Frontal cortex (tissue), 4 donors: ENCODE measurements around the gene PKNOX1. TPM values are rescaled to one million over a fixed set of nuclear protein-coding genes. Genes with fewer than 3 reads are reported as not detected.
"Not testable (repeated sequence)": the region's sequence is repeated elsewhere in the genome, so short reads cannot be mapped to it uniquely, and the experiment has no call there.

ENCODE experiments used
- DNase-seq, 2 donors: peaks; one replicate each; pipeline ENCODE4 v3.0.0; 2012; ENCODE audit warnings: low spot score in 2 of 2
- FAIRE-seq: peaks from 2 replicates; lab custom pipeline; 2012; peaks lifted over from hg19 to GRCh38; lab: Jason Lieb, UNC
- total RNA-seq: library from RNA; depleted of rRNA; stranded (reverse); fragments of >200 nt; gene quantifications from one replicate; pipeline ENCODE4 v1.2.3, GENCODE V29; 2014
- donor health status: control.
- donor health status: control.
- donor health status: control.

PKNOX1 gene
- total RNA-seq, 1 donor from 2014 or later, result 23.2 TPM

DNA sequence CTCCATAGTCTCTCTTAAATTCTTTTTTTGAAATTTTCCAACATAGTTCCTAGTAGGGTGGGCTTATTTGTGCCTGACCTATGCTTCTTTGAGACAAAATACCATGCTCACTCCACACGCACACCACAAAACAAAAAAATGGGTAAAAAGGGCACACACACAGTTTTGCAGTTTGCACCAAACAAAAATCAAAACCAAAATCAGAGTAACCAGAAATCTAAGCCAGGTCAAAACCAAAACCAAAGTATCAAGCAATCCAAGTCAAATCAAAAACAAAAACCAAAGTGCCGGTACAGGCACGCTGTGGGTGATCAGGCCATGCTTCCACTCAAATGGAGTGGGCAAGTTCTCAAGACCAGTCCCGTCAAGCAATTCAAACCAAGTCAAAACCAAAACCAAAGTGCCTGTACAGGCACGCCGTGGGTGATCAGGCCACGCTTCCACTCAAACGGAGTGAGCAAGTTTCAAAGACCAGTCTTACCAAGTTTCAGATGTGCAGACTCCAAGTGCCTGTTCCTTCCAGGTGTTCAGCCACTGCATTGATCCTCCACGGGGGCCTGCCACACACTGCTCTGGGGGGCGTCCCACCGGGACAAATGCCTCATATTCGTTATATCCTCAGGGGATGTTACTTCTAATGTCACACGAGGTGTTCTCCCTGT lies 25.1 kb upstream of the PKNOX1 start:
- DNase-seq, FAIRE-seq: not testable (repeated sequence)

GRCh38 chr21:42951193-42951592 lies 23.2 kb upstream of the PKNOX1 start:
- DNase-seq, FAIRE-seq: not testable (repeated sequence)

- FAIRE-seq (no peak), DNase-seq (no peak)
These were observed 17.3 kb upstream of the PKNOX1 start for GRCh38 chr21:42956824-42957630.

DNA sequence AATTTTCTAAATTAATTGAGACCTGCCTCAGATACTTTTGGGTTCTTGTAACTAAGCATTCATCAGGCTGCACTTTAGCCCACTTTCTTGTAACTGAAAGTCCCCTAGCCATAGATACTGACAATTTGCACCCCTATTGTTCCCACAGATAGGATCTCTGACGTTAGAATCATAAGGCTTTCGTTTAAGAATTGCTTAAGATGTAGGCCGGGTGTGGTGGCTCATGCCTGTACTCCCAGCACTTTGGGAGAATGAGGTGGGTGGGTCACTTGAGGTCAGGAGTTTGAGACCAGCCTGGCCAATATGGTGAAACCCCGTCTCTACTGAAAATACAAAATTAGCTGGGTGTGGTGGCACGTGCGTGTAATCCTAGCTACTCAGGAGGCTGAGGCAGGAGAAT lies 16.2 kb upstream of the PKNOX1 start:
- not testable (repeated sequence) for FAIRE-seq, DNase-seq

DNA sequence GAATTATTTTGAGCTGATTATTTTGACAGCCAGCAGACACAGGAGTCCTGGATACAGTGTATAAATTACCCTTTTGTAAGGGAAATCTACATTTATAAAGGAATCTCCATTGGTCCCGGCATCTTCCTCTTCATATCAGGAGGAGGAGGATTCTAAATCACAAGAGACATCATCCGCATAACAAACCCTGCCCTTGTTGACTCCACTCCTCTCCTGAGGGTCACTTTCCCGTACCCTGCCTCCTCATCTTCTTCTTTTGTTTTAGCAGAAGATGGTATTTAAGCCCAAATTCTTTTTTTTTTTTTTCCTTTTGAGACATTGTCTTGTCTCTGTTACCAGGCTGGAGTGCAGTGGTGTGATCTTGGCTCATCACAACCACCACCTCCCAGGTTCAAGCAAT lies 14.6 kb upstream of the PKNOX1 start:
- FAIRE-seq (no peak), DNase-seq (no peak)

DNA sequence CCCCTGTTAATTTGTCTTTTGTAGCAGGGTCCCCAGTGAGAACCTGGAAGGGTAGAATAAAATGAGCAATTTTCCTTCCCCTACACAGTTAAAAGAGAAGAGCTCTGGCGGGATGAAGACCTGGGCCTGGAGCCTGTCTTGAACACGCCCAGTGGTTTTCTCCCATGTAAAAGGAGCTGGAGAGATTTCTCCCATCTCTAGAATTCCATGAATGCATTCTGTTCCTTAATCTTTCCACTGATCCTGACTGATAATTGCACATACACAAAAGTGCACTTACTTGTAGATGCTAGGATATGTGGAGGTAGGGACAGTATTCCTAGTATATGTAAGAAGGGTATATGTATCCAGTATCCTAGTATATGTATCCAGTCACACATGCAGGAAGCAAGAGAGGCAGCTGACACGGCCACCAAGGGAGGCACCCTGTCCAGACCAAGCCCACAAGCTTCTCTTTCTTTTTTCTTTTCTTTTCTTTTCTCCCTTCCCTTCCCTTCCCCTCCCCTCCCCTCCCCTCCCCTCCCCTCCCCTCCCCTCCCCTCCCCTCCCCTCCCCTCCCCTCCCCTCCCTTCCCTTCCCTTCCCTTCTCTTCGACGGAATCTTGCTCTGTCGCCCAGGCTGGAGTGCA lies 11.9 kb upstream of the PKNOX1 start:
- FAIRE-seq (no peak), DNase-seq (no peak)

- FAIRE-seq (no peak), DNase-seq (no peak)
These were observed 10.3 kb upstream of the PKNOX1 start for GRCh38 chr21:42964086-42964485.

DNA sequence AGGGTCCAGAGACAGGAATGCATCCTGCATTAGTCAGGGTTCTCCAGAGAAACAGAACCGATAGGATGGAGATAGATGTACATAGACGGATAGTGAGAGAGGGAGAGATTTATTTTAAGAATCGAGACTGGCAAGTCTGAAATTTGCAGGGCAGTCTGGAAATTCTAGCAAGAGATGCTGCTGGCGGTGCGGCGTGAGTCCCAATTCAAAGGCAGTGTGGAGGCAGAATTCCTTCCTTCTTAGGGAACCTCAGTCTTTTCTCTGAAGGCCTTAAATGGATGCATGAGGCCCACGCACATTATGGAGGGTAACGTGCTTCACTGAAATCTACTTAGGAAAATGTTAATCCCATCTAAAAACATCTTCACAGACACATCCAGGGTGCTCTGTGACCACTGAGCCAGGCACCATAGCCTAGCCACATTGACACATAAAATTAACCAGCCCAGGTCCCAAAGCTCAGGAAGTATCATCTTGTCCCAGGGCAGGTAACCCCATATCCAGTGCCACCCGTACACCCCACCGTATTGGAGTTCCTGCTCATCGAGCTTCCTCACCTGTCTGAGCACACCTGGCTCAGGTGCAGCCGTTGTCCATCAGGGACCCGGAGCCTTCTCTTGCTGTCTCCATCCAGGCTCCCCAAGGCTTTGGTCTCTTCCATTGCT lies 9.7 kb upstream of the PKNOX1 start:
- FAIRE-seq, result no peak
- DNase-seq, result no peak

GRCh38 chr21:42965211-42965560 lies 9.2 kb upstream of the PKNOX1 start:
- no peak for FAIRE-seq
- DNase-seq, result no peak

DNA sequence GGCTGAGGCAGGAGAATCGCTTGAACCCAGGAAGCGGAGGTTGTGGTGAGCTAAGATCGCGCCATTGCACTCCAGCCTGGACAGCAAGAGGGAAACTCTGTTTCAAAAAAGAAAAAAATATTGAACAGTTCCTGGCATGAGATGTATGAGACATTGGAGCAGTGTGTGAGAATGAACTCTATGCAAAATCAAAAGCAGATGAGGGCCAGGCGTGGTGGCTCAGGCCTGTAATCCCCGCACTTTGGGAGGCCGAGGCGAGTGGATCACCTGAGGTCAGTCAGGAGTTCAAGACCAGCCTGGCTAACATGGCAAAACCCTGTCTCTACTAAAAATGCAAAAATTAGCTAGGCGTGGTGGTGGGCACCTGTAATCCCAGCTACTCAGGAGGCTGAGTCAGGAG lies 6.7 kb upstream of the PKNOX1 start:
- not testable (repeated sequence) for DNase-seq, FAIRE-seq

GRCh38 chr21:42969193-42969600 lies 5.2 kb upstream of the PKNOX1 start:
- no peak for DNase-seq
- FAIRE-seq, result no peak

DNA sequence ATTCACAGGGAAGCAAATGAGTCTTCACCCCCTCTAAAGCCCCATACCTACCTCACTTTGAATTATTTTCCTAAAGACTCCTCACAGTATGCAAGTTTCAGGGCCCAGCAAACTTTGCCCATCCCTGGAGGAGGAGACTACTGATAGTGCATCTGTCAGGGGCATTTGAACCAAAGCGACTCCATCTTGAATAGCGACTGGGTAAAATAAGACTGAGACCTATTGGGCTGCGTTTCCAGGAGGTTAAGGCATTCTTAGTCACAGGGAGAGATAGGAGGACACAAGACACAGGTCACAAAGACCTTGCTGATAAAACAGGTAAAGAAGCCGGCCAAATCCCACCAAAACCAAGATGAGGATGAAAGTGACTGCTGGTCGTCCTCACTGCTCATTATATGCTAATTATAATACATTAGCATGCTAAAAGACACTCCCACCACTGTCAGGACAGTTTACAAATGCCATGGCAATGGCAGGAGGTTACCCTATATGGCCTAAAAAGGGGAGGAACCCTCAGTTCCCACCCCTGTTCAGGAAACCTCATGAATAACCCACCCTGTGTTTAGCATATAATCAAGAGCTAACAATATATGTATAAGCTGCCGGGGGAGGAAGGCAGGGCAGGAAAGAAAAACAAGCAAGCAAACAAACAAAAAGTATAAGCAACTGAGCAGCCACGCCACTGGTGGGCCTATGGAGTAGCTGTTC lies 3.3 kb upstream of the PKNOX1 start:
- no peak for FAIRE-seq
- DNase-seq, result no peak

DNA sequence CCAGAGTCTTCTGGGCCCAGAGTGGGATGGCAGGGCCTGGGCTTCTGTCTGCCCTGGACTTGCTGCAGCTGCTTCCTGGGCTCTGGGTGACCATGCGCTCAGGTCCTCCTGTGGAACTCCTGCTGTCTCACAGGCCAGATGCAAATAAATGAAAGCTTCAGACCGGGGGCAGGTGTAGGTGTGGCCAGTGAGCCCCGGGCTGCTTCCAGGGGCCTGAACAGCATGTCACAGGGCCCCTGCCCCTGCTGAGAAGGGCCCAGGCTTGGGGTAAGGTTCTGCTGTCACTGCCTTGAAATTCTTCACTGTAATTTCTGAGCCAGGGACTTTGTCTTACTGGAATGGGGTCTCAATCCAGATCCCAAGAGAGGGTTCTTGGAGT lies 2.5 kb upstream of the PKNOX1 start:
- FAIRE-seq, result no peak
- no peak for DNase-seq

DNA sequence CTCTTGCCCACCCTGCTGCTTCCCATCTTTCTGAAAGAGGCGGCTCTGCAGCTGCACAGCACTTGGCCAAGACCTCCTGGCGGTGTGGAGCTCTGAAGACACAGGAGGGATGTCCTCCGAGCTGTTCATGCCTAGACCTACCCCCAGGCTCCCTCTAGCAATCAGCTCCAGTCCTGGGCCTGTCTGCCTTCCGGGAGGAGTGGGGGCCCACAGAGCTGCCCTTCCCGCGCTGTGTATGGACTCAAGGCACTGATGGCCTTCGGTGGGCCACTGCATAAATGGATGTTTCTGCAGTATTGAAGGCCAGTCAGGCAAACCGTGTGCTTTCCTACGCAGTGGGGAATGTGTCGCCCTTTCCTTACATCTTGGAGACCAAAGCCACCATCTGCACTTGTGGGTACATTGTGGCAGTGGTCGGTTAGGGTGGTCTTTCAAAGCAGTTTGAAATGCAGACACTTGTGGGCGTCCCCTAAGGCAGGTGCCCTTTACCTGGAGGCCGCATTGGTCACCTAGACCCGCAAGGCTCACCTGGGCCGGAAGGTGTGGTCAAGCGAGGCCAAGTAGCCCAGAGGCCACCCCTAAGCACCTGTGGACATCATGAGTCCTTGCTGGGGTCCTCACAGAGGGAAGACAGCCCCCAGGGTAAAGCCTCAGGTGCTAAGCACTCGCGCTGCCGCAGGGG lies 912 bp upstream of the PKNOX1 start:
- no peak for FAIRE-seq
- no peak for DNase-seq

DNA sequence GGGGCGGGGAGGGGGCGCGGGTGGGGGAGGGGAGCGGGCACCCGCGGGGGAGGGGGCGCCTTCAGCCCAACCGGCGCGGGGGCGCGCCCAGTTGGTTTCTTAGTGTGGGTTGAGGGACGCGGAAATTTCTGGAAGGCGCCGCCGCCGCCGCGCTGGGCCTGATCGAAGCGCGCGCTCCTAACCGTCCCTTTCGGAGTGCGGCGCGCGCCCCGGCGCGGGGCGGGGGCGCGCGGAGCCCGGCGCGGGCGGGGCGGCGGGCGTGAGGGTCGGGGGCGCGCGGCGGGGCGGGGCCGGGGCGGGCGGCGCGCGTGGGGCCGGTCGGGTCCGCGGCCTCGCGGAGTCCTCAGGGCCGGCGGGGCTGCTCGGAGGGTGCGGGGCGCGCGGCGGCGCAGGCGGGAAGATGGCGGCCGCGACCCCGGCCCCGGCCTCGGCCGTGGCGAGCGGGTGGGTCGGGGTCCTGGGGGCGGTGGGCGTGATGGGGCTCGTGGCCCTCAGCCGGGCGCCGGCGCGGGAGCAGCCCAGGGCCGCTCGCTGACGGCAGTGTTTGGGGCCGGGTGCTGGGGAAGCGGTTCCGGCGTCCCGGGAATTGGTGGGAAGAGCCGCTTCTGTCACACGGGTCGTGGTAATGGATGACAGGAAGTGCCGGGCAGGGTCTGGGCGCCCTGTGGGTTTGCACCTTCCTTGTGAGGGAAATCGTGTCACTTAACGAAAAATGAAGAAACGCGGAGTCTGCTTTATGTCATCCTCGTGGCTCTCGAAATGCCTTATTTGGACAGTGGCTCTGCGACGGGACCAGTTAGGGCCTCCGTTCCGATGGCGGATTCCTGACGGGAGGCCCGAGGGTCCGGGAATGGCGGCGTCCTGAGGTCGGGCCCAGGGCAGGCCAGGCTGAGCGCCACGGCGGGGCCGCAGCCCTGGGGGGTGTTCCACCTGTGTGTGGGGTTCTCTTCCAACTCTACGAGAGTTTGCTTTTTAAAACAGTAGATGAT lies 764 bp downstream of the PKNOX1 start:
- DNase-seq (peak; percentile 88 to 92), FAIRE-seq (no peak)

- DNase-seq (no peak), FAIRE-seq (no peak)
These were observed 1.7 kb downstream of the PKNOX1 start for GRCh38 chr21:42975886-42976608.

GRCh38 chr21:42980312-42981213 lies 6.2 kb downstream of the PKNOX1 start:
- no peak for FAIRE-seq

More at GRCh38 chr21:42980312-42981213, 6.2 kb downstream of the PKNOX1 start:
- no peak for DNase-seq
